Fibroblast of skin of left biceps (primary cell): ENCODE measurements around the gene CBARP.
A peak's percentile ranks its signal among the peaks of the same experiment; 100 is the strongest.

Experiments
- DNase-seq, 2 experiments: peaks; one replicate each; pipeline ENCODE4 v3.0.0-alpha.2; 2013; ENCODE audit warnings: low read depth in 2 of 2

Gene CBARP

DNA sequence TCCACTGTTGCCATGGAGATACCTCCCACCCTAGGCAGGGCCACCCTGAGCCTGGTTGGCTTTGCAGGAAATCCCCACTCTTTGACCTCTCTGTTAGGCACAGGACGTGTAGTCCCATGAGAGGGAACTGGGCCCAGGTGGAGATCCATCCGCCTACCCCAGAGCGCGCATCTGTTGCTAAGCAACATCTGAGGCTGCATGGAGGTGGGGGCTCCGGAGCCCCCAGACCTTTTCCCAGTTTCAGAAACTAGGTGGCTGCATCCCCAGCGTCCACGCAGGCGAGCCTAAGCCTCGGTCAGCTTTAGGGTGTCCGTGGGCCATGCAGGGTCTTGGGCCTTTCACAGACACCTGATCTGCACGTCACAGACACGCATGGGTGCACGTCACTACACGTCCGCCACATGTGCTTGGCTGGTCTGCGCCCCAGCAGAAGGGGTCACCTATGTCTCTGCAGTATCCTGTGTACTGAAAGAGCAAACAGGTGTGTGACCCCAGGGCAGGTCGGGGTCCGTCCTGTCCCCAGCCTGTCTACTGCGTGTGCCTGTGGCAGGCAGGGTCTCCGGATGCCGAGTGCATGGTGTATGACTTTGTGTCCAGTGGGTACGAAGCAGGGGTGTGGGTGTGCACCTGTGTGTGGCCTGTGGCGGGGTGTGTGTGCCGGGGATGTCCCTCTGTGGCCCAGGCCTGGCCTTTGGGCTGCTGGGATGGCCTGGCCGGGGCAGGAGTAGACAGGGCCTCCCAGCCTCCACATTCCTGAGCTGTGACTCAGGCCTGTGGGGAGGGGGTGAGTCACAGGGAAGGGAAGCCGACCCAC lies 27.2 kb upstream of the CBARP start:
- no peak for DNase-seq

DNA sequence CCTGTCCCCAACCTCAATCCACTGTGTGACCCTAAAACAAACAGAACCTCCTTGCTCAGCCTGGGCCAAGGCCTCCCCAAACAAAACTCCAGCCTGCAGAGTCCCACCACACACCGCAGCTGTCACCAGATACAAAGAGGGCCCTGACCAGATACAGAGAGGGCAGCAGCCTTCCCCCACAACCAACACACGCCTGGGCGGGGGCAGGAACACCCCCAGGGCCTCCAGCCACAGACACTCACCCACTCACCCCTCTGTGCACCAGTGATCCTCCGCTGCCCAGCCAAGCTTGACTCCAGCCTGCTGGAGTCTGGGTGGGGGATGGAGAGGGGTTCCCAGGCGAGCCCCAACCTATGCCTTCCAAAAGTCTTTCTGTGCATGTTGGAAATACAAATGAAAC lies 25.4 kb upstream of the CBARP start:
- no peak for DNase-seq

- DNase-seq = no peak
Measured at GRCh38 chr19:1262623-1263123, 24.9 kb upstream of the CBARP start.

GRCh38 chr19:1261798-1262622 lies 24.2 kb upstream of the CBARP start:
- no peak for DNase-seq

- no peak for DNase-seq
Measured at GRCh38 chr19:1261538-1261797, 23.7 kb upstream of the CBARP start.

- peak; percentile 90 to 92 for DNase-seq
Measured at GRCh38 chr19:1260749-1261537, 23.1 kb upstream of the CBARP start.

DNA sequence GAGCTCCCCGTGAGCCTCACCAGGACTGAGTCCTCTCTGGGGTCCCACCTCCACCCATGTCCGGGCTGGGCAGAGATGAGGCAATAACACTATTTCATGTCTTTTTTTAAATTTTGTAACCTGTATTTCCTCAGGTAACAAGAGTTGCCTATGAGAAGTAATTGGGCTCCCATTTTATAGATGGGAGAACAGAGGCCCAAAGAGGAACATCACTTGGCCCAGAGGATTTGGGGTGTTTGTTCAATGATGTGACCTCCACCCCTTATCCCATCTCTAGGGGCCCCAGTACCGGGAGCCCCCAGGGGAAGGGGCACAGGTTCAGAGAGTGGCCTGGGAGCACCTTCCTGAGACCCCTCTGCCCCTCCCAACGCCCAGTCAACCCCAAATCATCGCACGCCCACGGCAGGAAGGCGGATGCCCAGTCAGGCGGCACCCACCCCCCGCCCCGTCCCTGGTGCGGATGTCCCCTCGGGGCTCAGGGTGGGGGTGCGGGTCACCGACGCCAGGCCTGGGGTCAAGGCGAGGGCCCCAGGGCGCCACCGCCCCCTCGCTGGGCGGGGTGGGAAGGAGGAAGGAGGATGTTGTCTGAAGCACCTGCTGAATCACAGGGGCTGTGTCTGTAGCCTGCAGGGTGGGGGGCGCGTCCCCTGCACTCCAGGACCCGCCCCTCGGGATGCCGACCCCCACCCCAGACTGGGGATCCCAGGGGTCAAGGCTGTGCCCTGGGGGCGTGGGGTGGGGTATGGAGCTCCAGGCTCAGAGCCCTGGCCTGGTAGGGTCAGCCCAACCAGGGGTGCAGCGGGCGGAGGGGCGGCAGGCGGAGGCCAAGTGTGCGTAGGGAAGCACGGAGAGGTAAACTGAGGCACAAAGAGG lies 22.3 kb upstream of the CBARP start:
- no peak for DNase-seq

- DNase-seq = no peak
Measured at GRCh38 chr19:1259206-1259875, 21.5 kb upstream of the CBARP start.

- no peak for DNase-seq
Measured at GRCh38 chr19:1258707-1259205, 21.0 kb upstream of the CBARP start.

DNA sequence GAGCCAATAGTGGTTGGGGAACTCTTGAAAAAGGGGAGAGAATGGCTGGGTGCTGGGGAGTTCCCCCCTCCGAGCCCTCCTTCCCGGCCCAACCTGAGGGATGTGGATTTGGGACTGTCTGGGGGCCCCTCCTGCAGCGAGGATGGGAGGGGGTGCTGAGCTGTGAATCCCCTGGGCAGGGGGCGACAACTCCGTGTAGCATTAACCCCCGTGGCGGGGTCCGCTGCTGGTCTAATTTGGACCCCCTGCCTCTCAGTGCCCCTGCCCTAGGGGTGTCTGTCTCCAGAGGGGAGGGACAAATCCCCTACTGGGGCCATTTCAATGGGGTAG lies 20.3 kb upstream of the CBARP start:
- DNase-seq = no peak

- DNase-seq = no peak
Measured at GRCh38 chr19:1257475-1258162, 19.8 kb upstream of the CBARP start.

GRCh38 chr19:1256646-1257474 lies 19.1 kb upstream of the CBARP start:
- no peak for DNase-seq

- no peak for DNase-seq
Measured at GRCh38 chr19:1255186-1256161, 17.7 kb upstream of the CBARP start.

- no peak for DNase-seq
Measured at GRCh38 chr19:1254530-1255185, 16.9 kb upstream of the CBARP start.

- no peak for DNase-seq
Measured at GRCh38 chr19:1254081-1254527, 16.3 kb upstream of the CBARP start.

- no peak for DNase-seq
Measured at GRCh38 chr19:1253514-1254080, 15.8 kb upstream of the CBARP start.
